B cell (primary cell): ENCODE results near the gene HCFC1.

Experiments
- CTCF ChIP-seq: fragments of 200-600 bp; IDR thresholded peaks from one replicate; pipeline ENCODE4 v1.8.0; 2022; ENCODE audit warnings: antibody characterized with exemption, mild to moderate bottlenecking
- EZH2 ChIP-seq: IDR thresholded peaks from 2 replicates; pipeline ENCODE4 v1.6.1; 2012; ENCODE audit warnings: borderline replicate concordance, low read depth, mild to moderate bottlenecking, moderate library complexity, low read length; ENCODE audit not compliant: insufficient read depth, poor library complexity, severe bottlenecking

- no peak for TF ChIP-seq CTCF
- TF ChIP-seq EZH2 = no peak
These were observed 44.6 kb downstream of the HCFC1 start for GRCh38 chrX:153926858-153927671.
